ENCODE data around the gene RPS15.
"Not testable (repeated sequence)": the region's sequence is repeated elsewhere in the genome, so short reads cannot be mapped to it uniquely, and the experiment has no call there.

The RPS15 gene

DNA sequence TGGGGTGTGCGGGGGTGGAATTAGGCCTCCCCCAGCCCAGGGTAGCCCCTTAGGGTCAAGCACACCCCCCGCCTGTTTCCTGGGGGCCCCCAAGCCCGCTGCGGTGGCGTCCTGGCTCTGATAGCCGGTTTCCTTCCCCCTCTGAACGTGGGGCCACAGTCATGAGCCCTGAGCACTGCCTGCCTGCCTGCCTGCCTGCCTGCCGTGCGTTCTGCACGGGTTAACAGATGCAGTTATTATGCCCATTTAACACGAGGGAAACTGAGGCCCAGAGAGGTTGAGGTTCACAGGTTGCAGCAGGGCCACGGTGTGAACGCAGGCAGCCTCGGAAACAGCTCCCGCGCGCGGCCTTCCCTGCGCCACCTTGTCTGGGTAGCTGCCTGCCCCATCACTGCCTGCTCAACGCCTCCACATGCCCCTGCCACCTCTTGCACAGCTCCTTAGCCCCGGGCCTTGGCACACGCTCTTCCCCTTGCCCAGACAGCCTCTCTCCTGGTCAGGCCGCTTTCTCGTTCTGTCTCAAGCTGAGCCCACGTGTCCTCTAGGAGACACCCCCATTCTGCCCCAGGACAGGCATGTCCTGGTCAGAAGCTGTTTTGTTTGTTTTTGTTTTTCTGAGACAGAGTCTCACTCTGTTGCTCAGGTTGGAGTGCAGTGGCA, 35.7 kb upstream of the RPS15 start:
- no peak for DNase-seq (ENCODE audit: low spot score)

DNA sequence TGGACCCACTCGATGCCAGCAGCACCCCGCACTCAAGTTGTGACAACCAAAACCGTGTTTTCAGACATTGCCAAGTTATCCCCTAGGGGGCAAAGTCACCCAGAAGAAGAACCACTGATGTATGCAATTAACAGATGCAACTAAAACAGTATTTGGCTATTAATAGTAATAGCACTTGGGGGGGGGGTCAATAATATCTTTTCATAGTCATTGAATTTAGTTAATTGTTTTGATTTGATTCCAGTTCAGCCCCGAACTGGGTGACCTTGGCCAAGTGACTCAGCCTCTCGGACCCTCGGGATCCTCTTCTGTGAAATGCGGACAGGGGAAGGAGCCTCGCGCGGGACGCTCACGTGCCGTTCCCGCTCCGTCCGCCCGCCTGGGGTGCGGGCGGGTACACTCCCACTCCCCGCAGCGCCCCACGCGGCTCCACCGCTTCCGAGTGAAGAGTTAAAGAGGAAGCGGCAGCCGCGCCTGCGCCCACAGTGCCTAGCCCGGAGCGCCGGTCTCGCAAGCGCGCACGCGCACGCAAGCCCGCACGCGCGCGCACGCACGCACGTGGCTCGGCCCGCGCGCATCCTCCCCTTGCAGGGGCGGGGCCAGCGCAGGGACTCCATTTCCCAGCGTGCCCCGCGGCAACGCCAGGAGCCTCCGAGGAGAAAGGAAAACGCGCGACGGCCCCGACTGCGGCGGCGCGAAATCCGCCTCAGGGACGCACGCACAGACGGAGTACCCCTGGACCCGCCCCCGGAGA, 31.2 kb upstream of the RPS15 start:
- peak; percentile 98 for DNase-seq (ENCODE audit: low spot score)

GRCh38 chr19:1407528-1408299, 30.5 kb upstream of the RPS15 start, which contains the start of gene DAZAP1:
DAZAP1 (plus strand) TSS chr19:1407586; CDS start chr19:1407774, 188 bp downstream.
- DNase-seq (ENCODE audit: low spot score), result no peak

DNA sequence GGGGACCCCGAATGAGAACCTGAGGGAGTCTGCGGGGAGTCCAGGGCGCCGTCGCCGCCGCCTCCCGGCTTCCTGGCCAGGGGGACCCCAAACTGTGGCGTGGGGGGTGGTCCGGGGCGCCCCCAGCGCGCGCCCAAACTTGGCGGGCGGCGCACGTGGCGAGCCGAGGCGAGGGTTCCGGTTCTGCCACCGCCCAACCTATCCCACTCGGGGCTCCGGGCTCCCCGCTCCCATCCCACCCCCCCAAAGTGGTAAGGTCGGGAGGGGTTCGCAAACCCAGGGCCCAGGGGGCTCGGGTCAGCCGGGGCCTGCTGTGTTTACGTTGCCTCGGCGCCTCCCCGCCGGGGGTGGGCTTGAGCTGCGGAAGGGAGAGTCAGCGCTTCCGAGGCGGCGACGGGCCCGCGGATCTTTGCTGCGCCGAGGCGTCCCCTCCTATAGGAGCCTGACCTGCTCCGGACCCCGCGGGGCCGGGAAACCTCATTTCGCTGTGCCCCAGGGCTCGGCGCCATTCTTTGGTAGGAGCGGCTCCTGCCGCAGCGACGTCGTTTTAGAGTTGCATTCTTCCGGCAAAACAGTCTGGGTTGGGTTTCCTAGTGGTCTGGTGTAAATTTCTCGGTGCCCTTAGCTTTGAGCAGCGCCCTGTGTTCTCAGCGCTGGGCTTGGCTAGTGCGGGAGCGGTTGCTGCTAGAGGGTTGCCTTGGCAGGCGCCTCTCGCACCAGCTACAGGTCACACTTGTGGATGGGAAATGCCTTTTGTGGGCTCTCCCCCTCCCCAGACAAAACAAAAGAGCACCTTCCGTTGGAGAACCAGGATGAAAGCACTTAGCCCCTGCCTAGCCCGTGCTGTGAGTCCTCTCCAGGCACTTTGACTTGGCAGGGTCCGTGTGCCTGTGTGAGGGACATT, 29.6 kb upstream of the RPS15 start:
- no peak for DNase-seq (ENCODE audit: low spot score)

DNA sequence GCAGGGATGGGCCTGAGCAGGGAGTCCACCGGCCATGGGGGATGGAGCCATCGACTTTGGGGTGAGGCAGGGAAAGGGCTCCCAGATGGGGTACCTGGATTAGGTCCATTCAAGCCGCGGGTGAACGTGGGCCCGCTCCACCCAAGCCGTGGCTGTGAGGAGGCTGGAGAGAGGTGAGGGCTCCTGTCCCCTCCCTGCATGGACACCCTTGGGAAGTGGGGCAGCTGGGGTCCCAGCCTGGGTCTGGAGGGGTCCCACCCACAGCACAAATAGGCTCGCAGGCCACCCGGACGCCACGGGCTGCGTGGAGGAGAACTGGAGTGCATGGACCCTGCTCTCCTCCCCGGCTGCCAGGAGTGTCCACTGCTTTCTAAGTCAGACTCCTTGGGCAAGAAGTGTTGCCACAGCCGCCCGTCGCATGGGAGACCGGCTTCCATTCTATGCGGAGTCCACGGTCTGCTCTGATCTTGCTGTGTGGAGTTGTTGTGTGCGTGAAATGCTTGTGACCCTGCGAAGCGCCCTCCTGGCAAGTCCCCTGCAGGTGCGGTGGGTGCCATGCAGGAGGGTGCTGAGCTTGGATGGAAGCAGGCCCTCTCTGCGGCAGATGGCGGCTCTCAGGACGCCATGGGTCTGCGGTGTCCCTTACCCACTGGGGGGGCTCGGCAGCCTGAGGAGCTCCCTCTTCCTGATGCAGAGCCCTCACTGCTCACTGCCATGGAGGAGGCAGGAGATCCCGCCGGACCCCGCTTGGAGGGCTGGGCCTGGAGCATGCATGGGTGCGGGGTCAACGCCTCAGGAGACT, 28.8 kb upstream of the RPS15 start:
- no peak for DNase-seq (ENCODE audit: low spot score)

DNA sequence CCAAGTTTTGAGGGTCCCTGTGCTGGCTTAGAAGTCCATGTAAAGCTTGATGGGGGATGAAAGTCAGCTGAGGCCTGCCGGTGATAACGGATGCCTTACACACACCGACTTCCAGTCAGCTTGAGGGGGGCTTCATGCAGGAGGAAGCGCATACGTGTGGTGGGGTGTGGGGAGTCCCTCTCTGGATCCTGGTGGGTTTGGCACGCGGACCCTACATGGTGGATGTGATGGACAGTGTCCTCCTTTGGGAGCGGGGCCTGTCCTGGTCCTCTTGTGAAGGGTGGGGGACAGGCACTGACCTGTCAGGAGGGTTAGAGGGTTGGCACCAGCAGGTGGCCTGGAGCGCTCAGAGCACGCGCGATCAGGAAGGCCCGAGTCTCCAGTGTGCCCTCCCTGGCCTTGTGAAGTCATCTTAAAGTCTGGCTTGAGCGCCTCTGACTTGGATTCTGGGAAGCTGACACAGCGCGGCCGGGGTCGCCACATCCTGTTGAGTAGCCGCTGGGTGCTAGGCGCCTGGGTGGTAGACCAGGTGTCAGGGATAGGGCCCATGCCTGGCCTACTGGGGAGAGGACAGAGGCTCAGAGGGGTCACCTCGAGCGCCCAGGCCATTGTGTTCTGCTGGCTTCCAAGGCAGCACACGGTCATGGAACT, 27.9 kb upstream of the RPS15 start:
- DNase-seq (ENCODE audit: low spot score), result no peak

GRCh38 chr19:1410789-1411188, 27.4 kb upstream of the RPS15 start:
- DNase-seq (ENCODE audit: low spot score), result no peak

DNA sequence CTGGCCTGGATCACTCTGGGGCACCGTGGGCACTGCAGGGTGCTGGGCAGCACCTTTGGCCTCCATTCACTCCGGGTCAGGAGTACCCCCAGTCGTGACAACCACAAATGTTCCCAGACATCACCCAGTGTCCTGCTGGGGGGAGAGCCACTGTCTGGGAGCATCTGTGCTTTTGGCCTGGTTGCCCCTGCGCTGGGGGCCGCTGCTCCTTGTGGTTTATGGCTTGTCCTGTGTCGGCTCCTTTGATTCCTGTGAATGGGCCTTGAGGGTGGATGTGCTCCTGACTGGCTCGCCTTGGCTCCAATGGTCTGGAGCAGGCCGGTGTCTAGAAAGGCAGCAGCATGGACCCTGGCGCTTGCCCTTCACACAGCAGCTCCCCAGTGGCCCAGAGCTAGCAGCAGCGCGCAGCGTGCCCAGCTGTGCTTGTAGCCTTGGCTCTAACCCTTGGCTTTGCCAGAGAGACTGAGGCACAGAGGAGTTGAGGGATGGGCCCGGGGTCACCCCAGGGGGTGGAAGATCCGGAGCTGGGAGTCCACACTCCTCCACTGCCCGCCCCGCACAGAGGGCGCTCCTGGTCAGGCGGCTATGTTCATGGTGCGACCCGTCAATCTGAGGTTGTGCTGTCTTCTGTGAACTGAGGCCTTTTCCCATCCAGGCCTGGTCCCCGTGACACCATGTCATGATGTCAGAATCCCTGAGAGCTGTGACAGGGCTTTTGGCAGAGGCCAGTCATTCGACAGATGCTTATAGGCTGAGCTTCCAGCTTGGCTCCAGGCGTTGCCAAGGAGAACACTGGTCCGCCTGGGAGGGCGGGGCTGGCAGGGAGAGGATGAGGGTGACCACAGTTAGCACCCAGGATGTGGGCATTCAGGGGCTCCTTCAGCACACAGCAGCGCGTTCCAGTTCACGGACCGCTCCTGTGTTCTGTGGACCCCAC, 26.7 kb upstream of the RPS15 start:
- peak; percentile 98 for DNase-seq (ENCODE audit: low spot score)

- no peak for DNase-seq (ENCODE audit: low spot score)
Observed at GRCh38 chr19:1412323-1412923, 25.8 kb upstream of the RPS15 start.

- DNase-seq (ENCODE audit: low spot score), result no peak
Observed at GRCh38 chr19:1412995-1413800, 25.0 kb upstream of the RPS15 start.

DNA sequence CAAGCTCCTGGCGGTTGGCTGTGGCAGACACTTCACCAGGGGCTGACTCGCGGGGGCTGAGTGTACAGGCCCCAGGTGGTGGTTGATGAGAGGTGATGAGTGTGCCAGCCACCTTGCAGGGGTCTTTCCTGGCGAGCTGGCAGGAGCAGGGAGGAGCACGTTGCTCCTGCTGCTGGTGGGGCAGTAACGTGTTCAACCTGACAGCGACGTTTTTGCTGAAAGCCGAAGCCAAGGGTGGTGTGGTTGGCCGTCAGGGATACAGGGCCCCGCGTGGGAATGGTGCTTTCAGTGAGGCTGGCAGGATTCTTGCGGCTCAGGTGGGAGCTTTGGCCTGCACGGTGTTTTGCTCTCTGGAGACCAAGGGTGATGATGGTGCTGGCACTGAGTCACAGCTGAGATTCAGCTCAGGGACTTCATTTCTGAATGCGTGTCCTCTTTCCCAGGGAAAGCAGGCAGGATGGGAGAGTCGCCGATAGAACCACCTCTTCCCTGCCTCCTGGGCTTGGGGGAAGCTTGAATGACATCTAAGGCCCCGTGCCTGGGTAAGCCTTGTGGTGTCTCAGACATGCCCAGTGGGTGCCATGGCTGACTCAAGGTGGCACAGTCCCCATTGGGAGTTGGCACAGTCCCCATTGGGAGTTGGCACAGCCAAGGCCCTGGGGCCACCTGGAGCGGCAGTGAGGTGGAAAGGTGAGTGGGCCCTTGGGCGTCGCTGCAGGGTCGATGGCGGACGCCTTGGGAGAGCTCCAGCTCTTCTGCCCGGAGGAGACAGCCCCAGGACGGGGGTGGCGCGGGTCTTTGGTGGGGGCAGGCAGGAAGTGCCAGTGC, 22.0 kb upstream of the RPS15 start:
- no peak for DNase-seq (ENCODE audit: low spot score)

DNA sequence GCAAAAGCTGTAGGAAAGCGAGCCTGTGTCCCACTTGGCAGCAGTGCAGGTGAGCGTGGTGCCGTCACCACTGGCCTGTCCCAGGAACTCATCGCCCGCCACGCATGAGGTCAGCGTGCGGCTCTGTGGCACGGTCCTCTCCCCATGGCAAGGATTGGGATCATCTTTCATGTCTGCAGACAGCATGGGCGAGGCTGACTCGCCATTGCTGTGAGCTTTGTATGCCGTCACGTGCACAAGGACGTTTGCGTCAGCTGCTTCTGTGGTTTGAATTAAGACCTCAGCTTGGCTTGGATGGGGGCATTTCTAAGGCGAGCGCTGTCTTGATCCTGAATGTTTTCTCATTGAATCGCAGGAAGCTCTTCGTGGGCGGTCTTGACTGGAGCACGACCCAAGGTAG, 21.1 kb upstream of the RPS15 start:
- DNase-seq (ENCODE audit: low spot score), result no peak

GRCh38 chr19:1417681-1418495, 20.3 kb upstream of the RPS15 start:
- no peak for DNase-seq (ENCODE audit: low spot score)

DNA sequence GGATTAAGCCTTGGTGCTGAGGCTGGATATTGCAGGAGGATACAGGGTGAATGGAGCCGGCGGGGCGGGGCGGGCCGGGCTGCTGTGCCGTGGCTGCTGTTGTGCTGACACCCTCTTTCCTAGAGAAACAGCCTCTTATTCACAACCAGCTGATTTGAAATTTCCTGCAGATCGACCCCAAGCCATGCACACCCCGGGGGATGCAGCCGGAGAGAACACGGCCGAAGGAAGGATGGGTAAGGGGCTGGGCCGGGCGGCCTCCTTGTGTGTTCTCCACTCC, 19.8 kb upstream of the RPS15 start:
- DNase-seq (ENCODE audit: low spot score), result no peak

DNA sequence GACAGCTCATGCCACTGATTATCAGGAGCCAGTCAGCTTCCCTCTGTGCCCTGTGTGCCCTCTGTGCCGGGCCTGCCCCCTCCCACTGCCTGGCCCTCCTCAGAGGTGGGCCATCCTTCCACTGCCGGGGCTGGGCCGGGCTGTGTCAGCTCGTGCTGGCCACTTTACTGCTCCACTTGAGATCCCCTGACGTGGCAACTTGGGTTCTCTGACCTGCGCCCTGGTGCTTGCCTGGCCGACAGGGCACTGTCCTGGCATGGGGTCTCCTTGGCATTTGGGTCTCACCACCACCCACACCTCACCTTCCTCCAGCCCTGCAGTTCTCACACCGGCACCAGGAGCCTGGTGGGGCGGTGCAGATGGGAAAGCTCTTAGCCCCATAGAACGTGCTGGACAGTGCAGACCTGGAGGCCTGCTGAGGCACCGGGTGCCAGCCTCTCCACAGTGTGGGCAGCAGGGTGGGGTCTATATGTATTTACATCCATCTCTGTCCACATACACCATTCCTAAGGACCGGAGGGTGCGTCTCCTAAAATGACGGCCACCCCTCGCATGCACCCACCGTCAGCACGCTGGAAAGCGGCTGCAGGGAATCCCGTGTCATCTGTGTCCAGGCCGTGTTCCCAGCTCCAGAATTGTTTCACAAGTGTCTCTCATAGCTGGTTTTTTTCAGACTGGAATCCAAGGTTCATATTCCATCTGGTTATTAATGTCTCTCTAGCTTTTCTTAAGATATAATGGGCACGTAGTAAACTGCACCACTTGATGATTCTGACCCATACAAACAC, 19.1 kb upstream of the RPS15 start:
- DNase-seq (ENCODE audit: low spot score), result no peak

DNA sequence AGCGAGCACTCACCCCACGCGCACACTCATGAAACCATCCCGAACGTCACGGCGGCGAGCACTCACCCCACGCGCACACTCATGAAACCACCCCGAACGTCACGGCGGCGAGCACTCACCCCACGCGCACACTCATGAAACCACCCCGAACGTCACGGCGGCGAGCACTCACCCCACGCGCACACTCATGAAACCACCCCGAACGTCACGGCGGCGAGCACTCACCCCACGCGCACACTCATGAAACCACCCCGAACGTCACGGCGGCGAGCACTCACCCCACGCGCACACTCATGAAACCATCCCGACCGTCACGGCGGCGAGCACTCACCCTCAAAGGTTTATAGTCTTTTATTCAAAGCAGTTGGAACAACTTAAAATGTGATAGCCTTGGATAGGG, 18.1 kb upstream of the RPS15 start:
- not testable (repeated sequence) for DNase-seq (ENCODE audit: low spot score)

All from globus pallidus (tissue), 1 donor.